Measurements from ENCODE around the gene CFTR.

GRCh38 chr7:117560030-117560429 lies 80.2 kb downstream of the CFTR start:
- TF ChIP-seq CTCF (IDR thresholded peaks at IDR 0.05; ENCODE audit: insufficient read depth, low read length, poor library complexity, severe bottlenecking) (no peak), EZH2phosphoT487 (conservative IDR thresholded peaks at IDR 0.05; ENCODE audit: low read length) (no peak)
